Nephron (organoid): ENCODE data around the gene RHOA.
"Not testable (repeated sequence)": the region's sequence is repeated elsewhere in the genome, so short reads cannot be mapped to it uniquely, and the experiment has no call there.

Experiments used
- H3K27ac Mint-ChIP-seq, 3 experiments: 2 replicates each; pipeline ENCODE4 v1.8.0; 2020; ENCODE audit warnings: mixed read lengths in 3 of 3, mild to moderate bottlenecking in 2 of 3, moderate library complexity in 1 of 3
- H3K27me3 Mint-ChIP-seq: 2 replicates; pipeline ENCODE4 v1.8.0; 2021; ENCODE audit warnings: low read depth, mild to moderate bottlenecking, moderate library complexity, mixed read lengths
- H3K36me3 Mint-ChIP-seq: 2 replicates; pipeline ENCODE4 v1.8.0; 2020; ENCODE audit warnings: low read depth, mixed read lengths
- H3K4me1 Mint-ChIP-seq: 2 replicates; pipeline ENCODE4 v1.8.0; 2020; ENCODE audit warnings: mixed read lengths
- H3K4me3 Mint-ChIP-seq, 3 experiments: 2 replicates each; pipeline ENCODE4 v1.8.0; 2020; ENCODE audit warnings: mild to moderate bottlenecking in 3 of 3, mixed read lengths in 3 of 3, moderate library complexity in 2 of 3
- H3K9me3 Mint-ChIP-seq: 2 replicates; pipeline ENCODE4 v1.8.0; 2020; ENCODE audit warnings: mixed read lengths
- CTCF ChIP-seq, 3 experiments: fragments of 200-600 bp; sonication (generic); IDR thresholded peaks; one replicate each; pipeline ENCODE4 v1.5.0; 2021; ENCODE audit warnings: antibody characterized with exemption in 3 of 3; ENCODE audit not compliant: unreplicated experiment in 3 of 3

The RHOA gene

GRCh38 chr3:49399461-49399860 is 12.3 kb downstream of the RHOA start:
- no peak overlapping the region for H3K4me3 Mint-ChIP-seq
- peaks cover 11% of the 10 kb centered on the region for H3K4me1 Mint-ChIP-seq
- no peak overlapping the region for H3K27ac Mint-ChIP-seq
- H3K27me3 Mint-ChIP-seq: no peaks in the 10 kb centered on the region
- peaks cover 44% of the 10 kb centered on the region for H3K36me3 Mint-ChIP-seq
- no peak for TF ChIP-seq CTCF (IDR thresholded peaks at IDR 0.05; ENCODE audit: unreplicated experiment in 3 of 3)
- no peaks in the 10 kb centered on the region for H3K9me3 Mint-ChIP-seq

DNA sequence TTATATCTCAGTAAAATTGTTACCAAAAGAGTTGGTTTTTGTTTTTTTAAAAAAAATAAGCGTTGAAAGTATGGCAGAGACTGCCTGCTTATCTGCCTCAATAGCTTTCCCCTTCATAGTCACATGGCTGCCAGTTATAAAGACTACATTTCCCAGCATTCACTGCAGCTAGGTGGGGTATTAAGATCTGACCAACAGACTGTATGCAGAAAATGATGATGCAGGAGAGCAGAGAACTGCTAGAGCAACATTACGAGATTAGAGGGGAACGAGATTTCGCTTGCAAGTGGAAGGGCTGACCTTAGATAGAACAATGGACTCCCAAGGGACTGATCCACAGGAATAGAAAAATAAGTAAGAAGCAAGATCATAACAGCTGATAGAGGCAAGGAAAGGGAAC is 14.3 kb downstream of the RHOA start:
- H3K4me1 Mint-ChIP-seq: peaks cover 11% of the 10 kb centered on the region
- TF ChIP-seq CTCF (IDR thresholded peaks at IDR 0.05; ENCODE audit: unreplicated experiment in 3 of 3): no peak
- no peak overlapping the region for H3K4me3 Mint-ChIP-seq
- H3K36me3 Mint-ChIP-seq: peaks cover 48% of the 10 kb centered on the region
- no peaks in the 10 kb centered on the region for H3K9me3 Mint-ChIP-seq
- no peaks in the 10 kb centered on the region for H3K27me3 Mint-ChIP-seq
- peak overlapping the region; percentile 0 to 21 (median 4) for H3K27ac Mint-ChIP-seq

DNA sequence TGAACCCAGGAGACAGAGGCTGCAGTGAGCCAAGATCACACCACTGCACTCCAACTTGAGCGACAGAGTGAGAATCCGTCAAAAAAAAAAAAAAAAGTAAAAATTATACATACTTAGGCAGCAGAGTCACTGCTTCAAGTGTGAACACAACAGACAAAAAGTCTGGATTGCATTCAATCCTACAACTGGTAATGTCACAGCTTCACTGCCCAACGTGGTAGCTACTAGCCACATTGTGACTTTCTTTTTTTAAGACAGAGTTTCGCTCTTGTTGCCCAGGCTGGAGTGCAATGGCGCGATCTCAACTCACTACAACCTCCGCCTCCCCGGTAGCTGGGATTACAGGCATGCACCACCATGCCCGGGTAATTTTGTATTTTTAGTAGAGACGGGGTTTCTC is 20.5 kb downstream of the RHOA start:
- H3K9me3 Mint-ChIP-seq, H3K4me1 Mint-ChIP-seq, H3K27ac Mint-ChIP-seq, H3K27me3 Mint-ChIP-seq, H3K4me3 Mint-ChIP-seq: not testable (repeated sequence)
- peaks cover 38% of the 10 kb centered on the region for H3K36me3 Mint-ChIP-seq

GRCh38 chr3:49389297-49389696 is 22.5 kb downstream of the RHOA start:
- Mint-ChIP-seq H3K9me3 (no peaks in the 10 kb centered on the region), H3K27me3 (no peaks in the 10 kb centered on the region), H3K36me3 (peaks cover 18% of the 10 kb centered on the region), H3K27ac (no peak overlapping the region), H3K4me1 (no peaks in the 10 kb centered on the region), H3K4me3 (no peak overlapping the region)
- no peak for TF ChIP-seq CTCF (IDR thresholded peaks at IDR 0.05; ENCODE audit: unreplicated experiment in 3 of 3)

GRCh38 chr3:49388289-49388820 is 23.4 kb downstream of the RHOA start:
- Mint-ChIP-seq H3K36me3 (peaks cover 20% of the 10 kb centered on the region), H3K9me3 (no peaks in the 10 kb centered on the region), H3K27me3 (no peaks in the 10 kb centered on the region), H3K4me1 (no peaks in the 10 kb centered on the region), H3K27ac (no peak overlapping the region), H3K4me3 (no peak overlapping the region)
- no peak for TF ChIP-seq CTCF (IDR thresholded peaks at IDR 0.05; ENCODE audit: unreplicated experiment in 3 of 3)

GRCh38 chr3:49387721-49388120 is 24.1 kb downstream of the RHOA start:
- no peaks in the 10 kb centered on the region for H3K9me3 Mint-ChIP-seq
- no peak overlapping the region for H3K27ac Mint-ChIP-seq
- peaks cover 17% of the 10 kb centered on the region for H3K36me3 Mint-ChIP-seq
- no peaks in the 10 kb centered on the region for H3K27me3 Mint-ChIP-seq
- no peak overlapping the region for H3K4me3 Mint-ChIP-seq
- TF ChIP-seq CTCF (IDR thresholded peaks at IDR 0.05; ENCODE audit: unreplicated experiment in 3 of 3): no peak
- H3K4me1 Mint-ChIP-seq: no peaks in the 10 kb centered on the region
